GM19372 (cell line): ENCODE measurements around the gene TBC1D16.

Source experiments
- ATAC-seq: cut with Tn5 transposase; IDR thresholded peaks from one replicate; pipeline ENCODE4 v1.9.1; 2021; ENCODE audit warnings: mild to moderate bottlenecking, low read depth, moderate library complexity; ENCODE audit not compliant: unreplicated experiment

The TBC1D16 gene

GRCh38 chr17:79954281-79955166, 81.1 kb downstream of the TBC1D16 start:
- ATAC-seq: no peak

- ATAC-seq: no peak
Observed at GRCh38 chr17:79953335-79953734, 82.3 kb downstream of the TBC1D16 start.

- no peak for ATAC-seq
Observed at GRCh38 chr17:79952901-79953300, 82.8 kb downstream of the TBC1D16 start.

- no peak for ATAC-seq
Observed at GRCh38 chr17:79952265-79952877, 83.3 kb downstream of the TBC1D16 start.

- no peak for ATAC-seq
Observed at GRCh38 chr17:79951361-79952264, 84.1 kb downstream of the TBC1D16 start.

- no peak for ATAC-seq
Observed at GRCh38 chr17:79950751-79951150, 84.9 kb downstream of the TBC1D16 start.

GRCh38 chr17:79950306-79950705, 85.4 kb downstream of the TBC1D16 start:
- no peak for ATAC-seq

- no peak for ATAC-seq
Observed at GRCh38 chr17:79949656-79950209, 85.9 kb downstream of the TBC1D16 start.

GRCh38 chr17:79948945-79949655, 86.6 kb downstream of the TBC1D16 start:
- ATAC-seq: no peak

GRCh38 chr17:79948406-79948944, 87.2 kb downstream of the TBC1D16 start:
- no peak for ATAC-seq

- no peak for ATAC-seq
Observed at GRCh38 chr17:79947351-79948031, 88.2 kb downstream of the TBC1D16 start.

GRCh38 chr17:79946352-79947231, 89.1 kb downstream of the TBC1D16 start:
- ATAC-seq: no peak

- no peak for ATAC-seq
Observed at GRCh38 chr17:79945591-79946255, 89.9 kb downstream of the TBC1D16 start.

GRCh38 chr17:79944821-79945391, 90.8 kb downstream of the TBC1D16 start:
- ATAC-seq: no peak

GRCh38 chr17:79944251-79944812, 91.3 kb downstream of the TBC1D16 start:
- no peak for ATAC-seq

- no peak for ATAC-seq
Observed at GRCh38 chr17:79943347-79944241, 92.1 kb downstream of the TBC1D16 start.
